ENCODE data around the gene ACTA2.

- TF ChIP-seq CTCF (IDR thresholded peaks at IDR 0.05) (no peak), ZFX (IDR thresholded peaks at IDR 0.05; ENCODE audit: borderline replicate concordance) (no peak)
These were observed 18.9 kb upstream of the ACTA2 start for GRCh38 chr10:88971221-88972061.
